Neuronal stem cell (in vitro differentiated cells): ENCODE data around the gene NR1H4. TPM values are rescaled to one million over a fixed set of nuclear protein-coding genes. Genes with fewer than 3 reads are reported as not detected.

Experiments used
- DNase-seq: peaks from one replicate; pipeline ENCODE4 v3.0.0-alpha.2; 2013; ENCODE audit warnings: low spot score
- H2AFZ ChIP-seq: one replicate; pipeline ENCODE4 v1.6.1; 2013; ENCODE audit warnings: mild to moderate bottlenecking, low read length, inconsistent platforms
- H2AK5ac ChIP-seq: 2 replicates; pipeline ENCODE4 v1.6.1; 2013; ENCODE audit warnings: low read depth, mild to moderate bottlenecking, inconsistent platforms, low read length, moderate library complexity, mixed read lengths
- H2BK120ac ChIP-seq: 2 replicates; pipeline ENCODE4 v1.6.1; 2013; ENCODE audit warnings: low read depth, mild to moderate bottlenecking, inconsistent platforms, low read length, moderate library complexity, mixed read lengths
- H2BK12ac ChIP-seq: one replicate; pipeline ENCODE4 v1.6.1; 2013; ENCODE audit warnings: low read length, inconsistent platforms
- H2BK15ac ChIP-seq: 2 replicates; pipeline ENCODE4 v1.6.1; 2013; ENCODE audit warnings: mild to moderate bottlenecking, low read length, inconsistent platforms, mixed read lengths
- H2BK5ac ChIP-seq: one replicate; pipeline ENCODE4 v1.6.1; 2013; ENCODE audit warnings: inconsistent platforms, mild to moderate bottlenecking, low read length, moderate library complexity
- H3K14ac ChIP-seq: one replicate; pipeline ENCODE4 v1.6.1; 2013; ENCODE audit warnings: low read length, inconsistent platforms
- H3K18ac ChIP-seq: 2 replicates; pipeline ENCODE4 v1.6.1; 2013; ENCODE audit warnings: low read length, inconsistent platforms
- H3K23ac ChIP-seq: 2 replicates; pipeline ENCODE4 v1.6.1; 2013; ENCODE audit warnings: low read depth, mild to moderate bottlenecking, mixed read lengths, low read length, inconsistent platforms; ENCODE audit not compliant: poor library complexity
- H3K27ac ChIP-seq: replicated peaks from 3 replicates; pipeline ENCODE4 v1.5.1; 2013; ENCODE audit warnings: low read length, inconsistent platforms
- H3K27me3 ChIP-seq, 3 experiments: 2 replicates each; pipeline ENCODE4 v1.6.1; 2013; ENCODE audit warnings: low read length in 3 of 3, mild to moderate bottlenecking in 2 of 3, inconsistent platforms in 1 of 3, low read depth in 1 of 3, mixed read lengths in 1 of 3, moderate library complexity in 1 of 3; ENCODE audit not compliant: control insufficient read depth in 3 of 3, insufficient read depth in 3 of 3
- H3K36me3 ChIP-seq, 2 donors: replicated peaks in 1 of 2; 2 replicates each; pipeline ENCODE4 v1.6.1; 2013; ENCODE audit warnings: low read length in 2 of 2; ENCODE audit not compliant: control insufficient read depth in 2 of 2, insufficient read depth in 2 of 2
- H3K4ac ChIP-seq: 2 replicates; pipeline ENCODE4 v1.6.1; 2013; ENCODE audit warnings: inconsistent platforms, mild to moderate bottlenecking, low read length, moderate library complexity
- H3K4me1 ChIP-seq, 2 donors: 1 replicate in 1 of 2; 2 replicates in 1 of 2; pipeline ENCODE4 v1.6.1; 2013; ENCODE audit warnings: low read length in 2 of 2, low read depth in 1 of 2; ENCODE audit not compliant: control insufficient read depth in 2 of 2, insufficient read depth in 1 of 2
- H3K4me2 ChIP-seq: one replicate; pipeline ENCODE4 v1.6.1; 2013; ENCODE audit warnings: mild to moderate bottlenecking, low read length, inconsistent platforms; ENCODE audit not compliant: insufficient read depth, poor library complexity, severe bottlenecking
- H3K4me3 ChIP-seq, 2 donors: 2 replicates each; pipeline ENCODE4 v1.5.1; 2013; ENCODE audit warnings: low read length in 2 of 2, mild to moderate bottlenecking in 2 of 2, inconsistent platforms in 1 of 2, moderate library complexity in 1 of 2
- H3K79me1 ChIP-seq: one replicate; pipeline ENCODE4 v1.6.1; 2013; ENCODE audit warnings: low read depth, mild to moderate bottlenecking, inconsistent platforms, low read length, moderate library complexity
- H3K9ac ChIP-seq: one replicate; pipeline ENCODE4 v1.6.1; 2013; ENCODE audit warnings: mild to moderate bottlenecking, low read depth, low read length, inconsistent platforms; ENCODE audit not compliant: poor library complexity
- H3K9me3 ChIP-seq, 2 donors: replicated peaks in 1 of 2; 2 replicates each; pipeline versions ENCODE3 to v1.6.1; 2013; ENCODE audit warnings: low read length in 2 of 2, mild to moderate bottlenecking in 2 of 2, inconsistent platforms in 1 of 2, low read depth in 1 of 2, mixed read lengths in 1 of 2, moderate library complexity in 1 of 2; ENCODE audit not compliant: control insufficient read depth in 2 of 2, insufficient read depth in 1 of 2
- H4K8ac ChIP-seq: one replicate; pipeline ENCODE4 v1.6.1; 2013; ENCODE audit warnings: low read depth, mild to moderate bottlenecking, inconsistent platforms, low read length, moderate library complexity
- H4K91ac ChIP-seq: one replicate; pipeline ENCODE4 v1.6.1; 2013; ENCODE audit warnings: low read length, low read depth, mild to moderate bottlenecking, inconsistent platforms; ENCODE audit not compliant: poor library complexity
- WGBS, 2 donors: extraction: QIAGEN DNeasy Blood & Tissue Kit; methylation state at CpG; one replicate each; pipeline ENCODE4 v1.1.7; 2013; ENCODE audit warnings: missing lambda C conversion rate in 2 of 2, mixed read lengths in 1 of 2; ENCODE audit not compliant: insufficient read length in 2 of 2, insufficient replicate concordance in 1 of 2; ENCODE audit errors: extremely low coverage in 2 of 2; 5-methylcytosine and 5-hydroxymethylcytosine counted together
- small RNA-seq: library from polyadenylated mRNA; stranded (forward); fragments of <200 nt; extraction: miRNeasy Mini kit (QIAGEN cat#:217004); gene quantifications from one replicate; pipeline ENCODE3, GENCODE V24; 2013; ENCODE audit not compliant: insufficient read depth

The NR1H4 gene

DNA sequence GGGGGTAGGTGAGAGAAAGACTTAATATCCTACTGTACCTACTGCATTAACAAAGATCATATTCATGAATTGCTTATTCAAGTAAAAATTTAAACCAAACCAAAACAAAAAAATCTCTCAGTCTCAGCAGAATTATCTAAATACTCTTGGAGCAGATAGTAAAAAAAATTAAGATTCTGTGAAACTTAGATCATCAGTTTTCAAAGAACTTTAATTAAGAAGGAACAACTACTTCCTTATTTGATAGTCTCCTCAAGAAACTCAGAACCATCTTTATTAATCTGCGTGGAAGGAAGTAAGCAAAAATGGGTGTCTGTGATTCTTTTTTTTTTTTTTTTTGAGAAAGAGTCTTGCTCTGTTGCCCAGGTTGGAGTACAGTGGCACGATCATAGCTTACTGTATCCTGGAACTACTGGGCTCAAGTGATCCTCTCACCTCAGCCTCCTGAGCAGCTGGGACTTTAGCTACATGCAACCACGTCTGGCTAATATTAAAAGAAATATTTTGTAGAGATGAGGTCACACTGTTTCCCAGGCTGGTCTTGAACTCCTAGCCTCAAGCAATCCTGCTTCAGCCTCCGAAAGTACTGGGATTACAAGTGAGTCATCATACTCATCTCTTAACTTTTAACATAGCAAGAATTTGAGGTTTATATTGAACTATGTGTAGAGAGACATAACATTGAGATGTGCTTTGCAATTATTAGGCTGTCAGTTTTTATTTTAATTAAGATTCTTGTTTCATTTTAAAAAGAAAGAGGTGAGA, 137.2 kb downstream of the NR1H4 start:
- H2BK15ac ChIP-seq = no peak overlapping the region
- no peaks in the 10 kb centered on the region for H3K27me3 ChIP-seq
- H2BK120ac ChIP-seq = no peak overlapping the region
- no peak overlapping the region for H4K8ac ChIP-seq
- no peak overlapping the region for H3K4me2 ChIP-seq
- H2AK5ac ChIP-seq = no peak overlapping the region
- no peak overlapping the region for H3K27ac ChIP-seq
- no peak overlapping the region for H3K9ac ChIP-seq
- H3K4ac ChIP-seq = no peak overlapping the region
- H2BK12ac ChIP-seq = no peak overlapping the region
- no peak overlapping the region for H3K14ac ChIP-seq
- no peak for DNase-seq
- H3K23ac ChIP-seq = no peak overlapping the region
- H3K18ac ChIP-seq = no peak overlapping the region
- WGBS, 2 donors = no CpG with 5 or more reads among the region's 4 CpGs
- no peaks in the 10 kb centered on the region for H3K79me1 ChIP-seq
- H2BK5ac ChIP-seq = no peak overlapping the region
- no peaks in the 10 kb centered on the region for H3K4me1 ChIP-seq
- H3K36me3 ChIP-seq = peaks cover 5 to 42% of the 10 kb centered on the region in 2 donors
- H3K9me3 ChIP-seq = peaks cover 0 to 9% of the 10 kb centered on the region in 2 donors
- no peak overlapping the region for H2AFZ ChIP-seq
- H4K91ac ChIP-seq = no peak overlapping the region
- H3K4me3 ChIP-seq = no peak overlapping the region

DNA sequence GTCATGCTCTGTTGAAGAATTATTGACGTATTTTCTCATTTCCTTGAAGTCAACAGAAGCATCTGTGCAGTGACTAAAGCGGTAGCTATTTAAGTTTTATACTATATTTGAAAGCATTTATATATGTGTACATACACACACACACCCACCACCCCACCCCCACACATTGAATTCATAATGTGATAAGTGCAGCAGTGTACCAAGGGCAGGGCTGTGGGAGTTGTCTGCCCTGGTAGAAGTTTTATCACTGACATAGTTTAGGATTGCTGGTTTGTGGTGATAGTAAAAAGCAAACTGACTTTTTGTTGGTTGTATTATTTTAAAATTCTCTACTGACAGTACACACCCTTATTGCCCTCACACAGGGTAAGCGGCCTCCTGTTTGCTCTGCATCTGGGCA, 138.9 kb downstream of the NR1H4 start:
- H3K4me1 ChIP-seq = no peaks in the 10 kb centered on the region
- WGBS, 2 donors = no CpG with 5 or more reads among the region's 3 CpGs

More for the DNA sequence above, 138.9 kb downstream of the NR1H4 start:
- Histone ChIP-seq H2AK5ac (no peak overlapping the region), H3K36me3 (peaks cover 5 to 42% of the 10 kb centered on the region in 2 donors), H2BK12ac (no peak overlapping the region), H3K4ac (no peak overlapping the region), H3K23ac (no peak overlapping the region), H3K27ac (no peak overlapping the region), H2BK5ac (no peak overlapping the region), H3K4me3 (no peak overlapping the region), H3K27me3 (no peaks in the 10 kb centered on the region), H3K14ac (no peak overlapping the region), H3K9ac (no peak overlapping the region), H3K4me2 (no peak overlapping the region), H4K91ac (no peak overlapping the region), H3K79me1 (no peaks in the 10 kb centered on the region), H4K8ac (no peak overlapping the region), H2BK15ac (no peak overlapping the region), H3K9me3 (peaks cover 0 to 7% of the 10 kb centered on the region in 2 donors), H2BK120ac (no peak overlapping the region), H2AFZ (no peak overlapping the region), H3K18ac (no peak overlapping the region)
- DNase-seq = no peak

Small RNAs within 50 kb of the gene (small RNA-seq; reads per million reads assigned to genes)
- gene AC010200.2 = not detected
